ENCODE measurements around the gene IQCF2. TPM values are rescaled to one million over a fixed set of nuclear protein-coding genes. Genes with fewer than 3 reads are reported as not detected.
A peak's percentile ranks its signal among the peaks of the same experiment; 100 is the strongest.
"Not testable (repeated sequence)": the region's sequence is repeated elsewhere in the genome, so short reads cannot be mapped to it uniquely, and the experiment has no call there.

The IQCF2 gene
- polyA plus RNA-seq, 4 donors: not detected

DNA sequence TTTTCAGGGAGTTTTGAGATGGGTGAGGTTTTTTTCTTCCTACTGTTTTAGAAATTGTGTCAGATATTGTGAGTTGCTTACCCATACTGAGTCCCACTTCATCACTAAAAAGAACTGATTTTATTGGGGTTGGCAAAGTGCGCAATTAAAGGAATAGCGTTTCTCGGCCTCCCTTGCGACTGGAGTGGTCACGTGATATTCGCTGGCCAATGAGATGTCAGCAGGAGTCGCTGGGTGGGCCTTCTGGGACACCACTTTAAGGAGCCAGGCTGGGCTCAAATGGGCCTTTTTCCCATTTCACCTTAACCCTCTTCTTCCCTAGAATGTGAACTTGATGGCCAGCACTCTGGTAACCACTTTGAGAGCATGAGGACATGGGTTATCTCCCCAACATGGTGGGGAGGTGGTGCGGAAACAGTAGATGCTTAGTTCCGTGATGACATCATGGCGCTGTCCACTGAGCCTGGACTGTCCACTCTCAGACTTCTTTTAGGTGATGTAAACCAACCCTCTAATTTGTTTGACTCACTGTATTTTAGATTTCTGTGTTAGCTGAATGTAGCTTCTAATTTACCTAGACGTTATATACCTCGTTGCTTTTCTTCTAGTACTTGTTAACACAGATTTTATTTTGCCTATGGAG is 27.2 kb downstream of the IQCF2 start:
- Histone ChIP-seq H3K4me1 (ENCODE audit: control insufficient read depth in 3 of 3, insufficient read depth in 2 of 3, low read depth in 1 of 3, low read length in 2 of 3) (no peaks in the 10 kb centered on the region), H3K9me3 (ENCODE audit: control insufficient read depth in 2 of 2, insufficient read depth in 1 of 2, low read depth in 1 of 2, low read length in 1 of 2) (no peaks in the 10 kb centered on the region), H3K27ac (ENCODE audit: low read depth in 1 of 3, low read length in 2 of 3) (no peak overlapping the region), H3K27me3 (ENCODE audit: control insufficient read depth in 3 of 3, insufficient read depth in 3 of 3, low read length in 3 of 3) (peaks cover 0 to 3% (median 2%) of the 10 kb centered on the region in 3 donors), H3K36me3 (ENCODE audit: control insufficient read depth in 3 of 3, insufficient read depth in 2 of 3, low read depth in 1 of 3, low read length in 3 of 3) (no peaks in the 10 kb centered on the region), H3K4me3 (ENCODE audit: low read depth in 1 of 3, low read length in 3 of 3) (no peak overlapping the region)
- FAIRE-seq (no peak), DNase-seq (no peak)
- WGBS, 3 donors: 94 to 95% (median 94%) methylated on average over 12 of the region's 12 CpGs

DNA sequence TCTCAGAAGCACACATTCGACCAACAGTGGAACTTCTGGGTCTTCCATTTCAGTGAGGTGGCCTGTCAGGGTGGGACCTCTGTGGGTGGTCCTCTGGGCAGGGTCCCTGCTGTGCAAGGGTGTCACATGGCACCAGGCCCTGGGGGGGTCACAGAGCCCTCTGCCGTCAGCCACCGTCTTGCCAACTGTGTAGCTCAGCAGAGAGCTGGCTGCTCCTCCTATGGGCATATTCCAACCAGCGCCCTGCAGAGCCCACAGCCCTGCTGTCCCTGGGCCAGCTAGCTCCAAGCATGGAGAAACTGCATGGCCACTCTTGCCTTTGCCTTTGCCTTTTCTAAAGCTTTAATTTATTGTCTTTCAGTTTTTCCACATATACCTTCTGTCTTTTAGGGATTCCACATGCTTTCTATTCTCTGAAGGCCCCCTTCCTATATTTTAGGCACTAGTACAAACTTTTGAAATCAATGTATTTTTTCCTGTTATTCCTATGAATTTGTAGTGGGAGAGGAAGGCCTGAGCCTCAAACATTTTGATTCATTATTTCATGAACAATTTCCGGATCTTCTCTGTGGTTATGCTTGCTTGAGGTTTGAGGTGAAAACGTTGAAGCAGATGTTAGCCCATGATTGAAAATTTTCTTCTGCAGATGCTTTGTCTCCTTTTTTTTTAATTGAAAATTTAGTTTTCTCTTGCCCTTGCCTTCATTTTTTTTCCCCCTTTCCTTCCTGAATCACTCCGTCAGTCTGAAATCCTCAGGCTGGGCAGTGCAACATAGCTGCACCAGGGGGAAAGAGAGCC is 30.0 kb downstream of the IQCF2 start:
- no peak for DNase-seq
- Histone ChIP-seq H3K4me3 (ENCODE audit: low read depth in 1 of 3, low read length in 3 of 3) (no peak overlapping the region), H3K36me3 (ENCODE audit: control insufficient read depth in 3 of 3, insufficient read depth in 2 of 3, low read depth in 1 of 3, low read length in 3 of 3) (no peaks in the 10 kb centered on the region), H3K4me1 (ENCODE audit: control insufficient read depth in 3 of 3, insufficient read depth in 2 of 3, low read depth in 1 of 3, low read length in 2 of 3) (no peaks in the 10 kb centered on the region), H3K27me3 (ENCODE audit: control insufficient read depth in 3 of 3, insufficient read depth in 3 of 3, low read length in 3 of 3) (peaks cover 2 to 3% (median 3%) of the 10 kb centered on the region in 3 donors), H3K27ac (ENCODE audit: low read depth in 1 of 3, low read length in 2 of 3) (no peak overlapping the region), H3K9me3 (ENCODE audit: control insufficient read depth in 2 of 2, insufficient read depth in 1 of 2, low read depth in 1 of 2, low read length in 1 of 2) (no peaks in the 10 kb centered on the region)
- no peak for FAIRE-seq
- WGBS, 3 donors: 74 to 78% (median 75%) methylated on average over 7 of the region's 7 CpGs

DNA sequence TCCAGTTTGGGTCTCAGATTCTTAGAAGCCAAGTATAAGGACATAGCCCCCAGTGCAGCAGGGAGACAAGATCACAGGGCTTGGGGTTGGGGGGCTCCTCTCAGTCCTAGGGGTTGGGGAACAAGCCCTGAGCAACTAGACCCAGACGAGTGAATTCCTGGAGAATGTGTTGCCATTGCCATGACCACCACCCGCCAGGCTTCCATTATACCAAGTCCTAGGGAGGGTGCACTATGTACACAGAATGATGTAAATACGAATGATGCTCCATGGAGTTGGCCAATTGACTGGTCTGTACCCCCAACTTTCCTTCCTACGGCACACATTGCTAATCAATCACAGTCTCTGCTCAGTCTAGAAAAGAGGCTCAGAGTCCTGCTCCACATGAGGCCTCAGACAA is 33.0 kb downstream of the IQCF2 start:
- Histone ChIP-seq H3K27me3 (ENCODE audit: control insufficient read depth in 3 of 3, insufficient read depth in 3 of 3, low read length in 3 of 3) (peaks cover 2 to 3% (median 3%) of the 10 kb centered on the region in 3 donors), H3K27ac (ENCODE audit: low read depth in 1 of 3, low read length in 2 of 3) (no peak overlapping the region), H3K4me3 (ENCODE audit: low read depth in 1 of 3, low read length in 3 of 3) (no peak overlapping the region), H3K4me1 (ENCODE audit: control insufficient read depth in 3 of 3, insufficient read depth in 2 of 3, low read depth in 1 of 3, low read length in 2 of 3) (no peaks in the 10 kb centered on the region), H3K36me3 (ENCODE audit: control insufficient read depth in 3 of 3, insufficient read depth in 2 of 3, low read depth in 1 of 3, low read length in 3 of 3) (no peaks in the 10 kb centered on the region), H3K9me3 (ENCODE audit: control insufficient read depth in 2 of 2, insufficient read depth in 1 of 2, low read depth in 1 of 2, low read length in 1 of 2) (no peaks in the 10 kb centered on the region)
- WGBS, 3 donors: 79 to 89% (median 82%) methylated on average over 4 of the region's 4 CpGs
- DNase-seq (no peak), FAIRE-seq (no peak)

DNA sequence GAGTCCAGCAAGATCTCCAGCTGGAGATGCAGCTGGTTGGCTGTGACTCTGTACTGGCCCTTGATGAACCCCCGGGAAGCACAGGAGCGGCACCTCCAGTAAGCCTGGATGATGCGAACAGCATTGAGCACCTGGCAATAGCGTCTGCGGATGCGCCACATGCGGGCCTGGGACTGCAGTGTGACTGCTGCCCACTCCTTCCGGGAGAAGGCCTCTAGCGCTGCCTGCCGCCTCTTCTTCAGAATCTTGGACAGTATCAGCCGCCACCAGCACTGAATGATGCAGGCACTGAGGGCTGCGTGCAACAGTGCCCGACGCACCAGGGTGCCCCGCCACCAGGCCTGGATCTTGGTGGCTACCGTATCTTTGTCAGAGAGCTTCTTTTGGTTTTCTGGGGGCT is 33.5 kb downstream of the IQCF2 start:
- no peaks in the 10 kb centered on the region for H3K4me1 ChIP-seq (ENCODE audit: control insufficient read depth in 3 of 3, insufficient read depth in 2 of 3, low read depth in 1 of 3, low read length in 2 of 3)
- DNase-seq (no peak), FAIRE-seq (no peak)
- no peak overlapping the region for H3K27ac ChIP-seq (ENCODE audit: low read depth in 1 of 3, low read length in 2 of 3)
- H3K27me3 ChIP-seq (ENCODE audit: control insufficient read depth in 3 of 3, insufficient read depth in 3 of 3, low read length in 3 of 3): peaks cover 3% of the 10 kb centered on the region in 3 donors
- H3K36me3 ChIP-seq (ENCODE audit: control insufficient read depth in 3 of 3, insufficient read depth in 2 of 3, low read depth in 1 of 3, low read length in 3 of 3): no peaks in the 10 kb centered on the region
- WGBS, 3 donors: 93 to 94% (median 93%) methylated on average over 16 of the region's 16 CpGs
- no peak overlapping the region for H3K4me3 ChIP-seq (ENCODE audit: low read depth in 1 of 3, low read length in 3 of 3)
- no peaks in the 10 kb centered on the region for H3K9me3 ChIP-seq (ENCODE audit: control insufficient read depth in 2 of 2, insufficient read depth in 1 of 2, low read depth in 1 of 2, low read length in 1 of 2)

DNA sequence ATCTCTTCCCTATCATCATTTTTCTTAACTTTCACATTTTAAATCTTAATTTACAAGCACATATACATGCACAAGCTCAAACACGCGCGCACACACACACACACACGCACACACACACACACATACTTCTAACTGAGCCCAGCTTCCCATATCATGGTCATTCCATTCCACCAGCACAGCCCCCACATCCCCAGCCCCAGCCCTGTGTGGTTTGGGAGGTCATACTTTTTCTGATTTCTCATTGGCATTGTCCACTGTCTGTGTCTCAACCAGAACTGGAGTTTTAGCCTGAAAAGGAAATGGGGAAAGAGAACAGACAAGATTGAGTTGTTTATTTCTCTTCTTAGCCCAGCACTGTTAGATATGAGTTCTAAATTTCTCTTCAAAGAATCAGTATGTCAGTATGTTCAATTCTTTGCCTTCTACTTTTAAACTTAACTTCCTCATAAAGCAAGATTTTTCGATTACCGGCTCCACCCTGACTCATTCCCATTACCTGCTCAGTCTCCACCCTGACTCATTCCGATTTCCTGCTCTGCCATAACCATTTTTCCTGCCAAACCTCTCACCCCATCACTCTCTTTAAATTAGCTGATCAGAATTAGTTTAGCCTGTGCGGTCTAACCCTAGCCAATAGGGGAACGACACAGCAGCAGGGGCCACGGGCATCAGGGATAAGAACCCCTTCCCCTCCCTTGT is 35.3 kb downstream of the IQCF2 start:
- Histone ChIP-seq H3K9me3 (ENCODE audit: control insufficient read depth in 2 of 2, insufficient read depth in 1 of 2, low read depth in 1 of 2, low read length in 1 of 2) (no peaks in the 10 kb centered on the region), H3K4me3 (ENCODE audit: low read depth in 1 of 3, low read length in 3 of 3) (no peak overlapping the region), H3K27me3 (ENCODE audit: control insufficient read depth in 3 of 3, insufficient read depth in 3 of 3, low read length in 3 of 3) (peaks cover 0 to 6% (median 5%) of the 10 kb centered on the region in 3 donors), H3K36me3 (ENCODE audit: control insufficient read depth in 3 of 3, insufficient read depth in 2 of 3, low read depth in 1 of 3, low read length in 3 of 3) (no peaks in the 10 kb centered on the region), H3K4me1 (ENCODE audit: control insufficient read depth in 3 of 3, insufficient read depth in 2 of 3, low read depth in 1 of 3, low read length in 2 of 3) (no peaks in the 10 kb centered on the region), H3K27ac (ENCODE audit: low read depth in 1 of 3, low read length in 2 of 3) (no peak overlapping the region)
- FAIRE-seq (no peak), DNase-seq (no peak)
- 86 to 92% (median 89%) methylated on average over 10 of the region's 10 CpGs for WGBS, 3 donors

DNA sequence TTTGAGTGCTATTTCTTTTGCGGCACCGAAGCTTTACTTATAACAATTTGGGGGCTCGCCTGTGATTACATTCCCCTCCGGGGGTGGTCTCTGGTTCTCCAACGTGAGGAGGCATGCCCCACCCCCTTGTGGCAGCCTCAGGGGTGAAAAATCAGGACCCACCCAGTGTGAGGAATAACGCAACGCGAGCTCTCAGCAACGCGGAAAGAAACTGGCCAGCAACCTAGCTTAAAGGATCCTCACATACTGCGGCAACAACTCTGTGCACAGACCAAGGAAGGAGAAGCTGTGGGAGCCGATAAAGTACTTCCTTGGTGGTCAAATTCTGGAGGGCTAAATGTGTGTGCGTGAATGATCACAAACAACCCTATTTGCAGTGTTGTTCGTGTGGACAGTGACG is 36.0 kb downstream of the IQCF2 start:
- H3K27ac ChIP-seq (ENCODE audit: low read depth in 1 of 3, low read length in 2 of 3): no peak overlapping the region
- no peaks in the 10 kb centered on the region for H3K9me3 ChIP-seq (ENCODE audit: control insufficient read depth in 2 of 2, insufficient read depth in 1 of 2, low read depth in 1 of 2, low read length in 1 of 2)
- no peak overlapping the region for H3K4me3 ChIP-seq (ENCODE audit: low read depth in 1 of 3, low read length in 3 of 3)
- WGBS, 3 donors: 86 to 87% (median 87%) methylated on average over 15 of the region's 15 CpGs
- H3K27me3 ChIP-seq (ENCODE audit: control insufficient read depth in 3 of 3, insufficient read depth in 3 of 3, low read length in 3 of 3): peaks cover 0 to 6% (median 3%) of the 10 kb centered on the region in 3 donors
- H3K4me1 ChIP-seq (ENCODE audit: control insufficient read depth in 3 of 3, insufficient read depth in 2 of 3, low read depth in 1 of 3, low read length in 2 of 3): no peaks in the 10 kb centered on the region
- no peaks in the 10 kb centered on the region for H3K36me3 ChIP-seq (ENCODE audit: control insufficient read depth in 3 of 3, insufficient read depth in 2 of 3, low read depth in 1 of 3, low read length in 3 of 3)
- DNase-seq (no peak), FAIRE-seq (no peak)

DNA sequence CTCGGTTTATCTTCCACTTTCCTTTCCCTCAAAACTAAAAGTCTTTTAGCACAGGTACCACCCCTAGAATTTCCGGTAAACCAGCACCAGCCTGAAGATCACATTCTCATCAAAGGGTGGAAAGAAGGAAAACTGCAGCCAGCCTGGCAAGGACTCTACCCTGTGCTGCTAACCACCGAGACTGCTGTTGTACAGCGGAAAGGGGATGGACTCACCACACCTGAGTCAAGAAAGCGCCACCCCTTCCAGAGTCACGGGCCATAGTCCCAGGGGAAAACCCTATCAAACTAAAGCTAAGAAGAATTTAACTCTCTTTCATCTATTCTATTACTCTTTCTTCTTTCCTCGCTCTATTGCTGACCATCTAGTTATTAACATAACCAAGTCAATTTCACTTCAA is 38.6 kb downstream of the IQCF2 start:
- H3K4me3 ChIP-seq (ENCODE audit: low read depth in 1 of 3, low read length in 3 of 3); H3K9me3 ChIP-seq (ENCODE audit: control insufficient read depth in 2 of 2, insufficient read depth in 1 of 2, low read depth in 1 of 2, low read length in 1 of 2); H3K36me3 ChIP-seq (ENCODE audit: control insufficient read depth in 3 of 3, insufficient read depth in 2 of 3, low read depth in 1 of 3, low read length in 3 of 3); H3K4me1 ChIP-seq (ENCODE audit: control insufficient read depth in 3 of 3, insufficient read depth in 2 of 3, low read depth in 1 of 3, low read length in 2 of 3); H3K27me3 ChIP-seq (ENCODE audit: control insufficient read depth in 3 of 3, insufficient read depth in 3 of 3, low read length in 3 of 3); FAIRE-seq; H3K27ac ChIP-seq (ENCODE audit: low read depth in 1 of 3, low read length in 2 of 3): not testable (repeated sequence)
- peak in 1 of 2 donors; percentile 4 for DNase-seq
- 50 to 69% (median 51%) methylated on average over 7 of the region's 7 CpGs for WGBS, 3 donors

DNA sequence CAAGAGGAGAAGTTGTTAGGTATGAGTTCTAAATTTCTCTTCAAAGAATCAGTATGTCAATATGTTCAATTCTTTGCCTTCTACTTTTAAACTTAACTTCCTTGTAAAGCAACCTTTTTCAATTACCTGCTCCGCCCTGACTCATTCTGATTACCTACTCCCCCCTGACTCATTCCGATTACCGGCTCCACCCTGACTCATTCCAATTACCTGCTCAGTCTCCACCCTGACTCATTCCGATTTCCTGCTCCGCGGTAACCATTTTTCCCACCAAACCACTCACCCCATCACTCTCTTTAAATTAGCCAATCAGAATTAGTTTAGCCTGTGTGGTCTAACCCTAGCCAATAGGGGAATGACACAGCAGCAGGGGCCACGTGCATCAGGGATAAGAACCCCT is 40.9 kb downstream of the IQCF2 start:
- whole genome bisulfite sequencing, 3 donors: 26 to 50% (median 41%) methylated on average over 6 of the region's 7 CpGs
- not testable (repeated sequence) for H3K27me3 ChIP-seq (ENCODE audit: control insufficient read depth in 3 of 3, insufficient read depth in 3 of 3, low read length in 3 of 3); FAIRE-seq; H3K36me3 ChIP-seq (ENCODE audit: control insufficient read depth in 3 of 3, insufficient read depth in 2 of 3, low read depth in 1 of 3, low read length in 3 of 3); H3K27ac ChIP-seq (ENCODE audit: low read depth in 1 of 3, low read length in 2 of 3); H3K9me3 ChIP-seq (ENCODE audit: control insufficient read depth in 2 of 2, insufficient read depth in 1 of 2, low read depth in 1 of 2, low read length in 1 of 2); H3K4me1 ChIP-seq (ENCODE audit: control insufficient read depth in 3 of 3, insufficient read depth in 2 of 3, low read depth in 1 of 3, low read length in 2 of 3); H3K4me3 ChIP-seq (ENCODE audit: low read depth in 1 of 3, low read length in 3 of 3)
- DNase-seq: peak in 1 of 2 donors; percentile 54
